Central memory CD4-positive, alpha-beta T cell (primary cell): Measurements from ENCODE around the gene OLFM4.

ENCODE experiments used
- DNase-seq: peaks from one replicate; pipeline ENCODE4 v3.0.0; 2022

OLFM4 gene

GRCh38 chr13:53068585-53069520 lies 40.2 kb downstream of the OLFM4 start:
- no peak for DNase-seq

- no peak for DNase-seq
Measured at GRCh38 chr13:53069800-53070199, 41.2 kb downstream of the OLFM4 start.

GRCh38 chr13:53073711-53074110 lies 45.1 kb downstream of the OLFM4 start:
- no peak for DNase-seq

GRCh38 chr13:53074114-53074513 lies 45.5 kb downstream of the OLFM4 start:
- DNase-seq, result no peak

- DNase-seq, result no peak
Measured at GRCh38 chr13:53075356-53076041, 46.9 kb downstream of the OLFM4 start.

GRCh38 chr13:53079691-53080090 lies 51.1 kb downstream of the OLFM4 start:
- DNase-seq, result no peak

GRCh38 chr13:53088871-53089270 lies 60.3 kb downstream of the OLFM4 start:
- DNase-seq, result no peak

GRCh38 chr13:53089951-53090350 lies 61.3 kb downstream of the OLFM4 start:
- no peak for DNase-seq

- no peak for DNase-seq
Measured at GRCh38 chr13:53090461-53090860, 61.8 kb downstream of the OLFM4 start.

GRCh38 chr13:53092931-53093330 lies 64.3 kb downstream of the OLFM4 start:
- no peak for DNase-seq

GRCh38 chr13:53098455-53098854 lies 69.8 kb downstream of the OLFM4 start:
- no peak for DNase-seq

GRCh38 chr13:53100394-53101063 lies 71.9 kb downstream of the OLFM4 start:
- no peak for DNase-seq
